ENCODE measurements around the gene C6. TPM values are rescaled to one million over a fixed set of nuclear protein-coding genes. Genes with fewer than 3 reads are reported as not detected.

C6 gene
- total and polyA plus RNA-seq, 12 donors = 0.83 to 6.1 (median 1.8) TPM

DNA sequence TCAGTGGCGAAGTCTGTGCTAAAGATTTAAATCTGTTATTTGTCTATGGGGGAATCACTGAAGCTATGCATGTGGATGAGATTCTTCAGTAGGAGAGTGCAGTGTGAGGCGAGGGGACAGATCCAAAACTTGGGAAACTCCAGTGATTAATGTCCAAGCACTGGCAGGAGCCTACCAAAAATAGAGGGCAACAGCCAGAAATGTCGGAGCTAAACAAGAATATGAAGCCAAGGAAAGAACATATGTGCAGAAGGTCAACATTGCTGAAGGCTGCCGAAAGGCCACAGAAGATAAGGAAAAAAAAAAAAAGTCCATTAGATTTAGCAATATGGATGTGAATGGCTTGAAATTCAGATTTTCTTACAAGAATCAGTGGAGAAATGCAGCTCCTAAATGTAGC lies 61.8 kb downstream of the C6 start:
- WGBS, 4 donors = 37 to 48% (median 42%) methylated on average over 4 of the region's 4 CpGs
- Histone ChIP-seq H3K36me3 (replicated peaks in 1 of 2) (no peaks in the 10 kb centered on the region), H3K4me3 (no peak overlapping the region), H3K27me3 (no peaks in the 10 kb centered on the region), H3K4me1 (replicated peaks in 1 of 2) (no peaks in the 10 kb centered on the region), H3K9me3 (replicated peaks in 1 of 3) (no peaks in the 10 kb centered on the region), H3K27ac (no peak overlapping the region)
- intact Hi-C loops (cut with DNase I) = no loop called here
- no peak for TF ChIP-seq POLR2A (IDR thresholded peaks at IDR 0.05)
- TF ChIP-seq, protein P1, sequence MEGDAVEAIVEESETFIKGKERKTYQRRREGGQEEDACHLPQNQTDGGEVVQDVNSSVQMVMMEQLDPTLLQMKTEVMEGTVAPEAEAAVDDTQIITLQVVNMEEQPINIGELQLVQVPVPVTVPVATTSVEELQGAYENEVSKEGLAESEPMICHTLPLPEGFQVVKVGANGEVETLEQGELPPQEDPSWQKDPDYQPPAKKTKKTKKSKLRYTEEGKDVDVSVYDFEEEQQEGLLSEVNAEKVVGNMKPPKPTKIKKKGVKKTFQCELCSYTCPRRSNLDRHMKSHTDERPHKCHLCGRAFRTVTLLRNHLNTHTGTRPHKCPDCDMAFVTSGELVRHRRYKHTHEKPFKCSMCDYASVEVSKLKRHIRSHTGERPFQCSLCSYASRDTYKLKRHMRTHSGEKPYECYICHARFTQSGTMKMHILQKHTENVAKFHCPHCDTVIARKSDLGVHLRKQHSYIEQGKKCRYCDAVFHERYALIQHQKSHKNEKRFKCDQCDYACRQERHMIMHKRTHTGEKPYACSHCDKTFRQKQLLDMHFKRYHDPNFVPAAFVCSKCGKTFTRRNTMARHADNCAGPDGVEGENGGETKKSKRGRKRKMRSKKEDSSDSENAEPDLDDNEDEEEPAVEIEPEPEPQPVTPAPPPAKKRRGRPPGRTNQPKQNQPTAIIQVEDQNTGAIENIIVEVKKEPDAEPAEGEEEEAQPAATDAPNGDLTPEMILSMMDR (IDR thresholded peaks at IDR 0.05) = no peak
- DNase-seq = peak in 5 of 7 donors; percentile 18 to 53 (median 33)

DNA sequence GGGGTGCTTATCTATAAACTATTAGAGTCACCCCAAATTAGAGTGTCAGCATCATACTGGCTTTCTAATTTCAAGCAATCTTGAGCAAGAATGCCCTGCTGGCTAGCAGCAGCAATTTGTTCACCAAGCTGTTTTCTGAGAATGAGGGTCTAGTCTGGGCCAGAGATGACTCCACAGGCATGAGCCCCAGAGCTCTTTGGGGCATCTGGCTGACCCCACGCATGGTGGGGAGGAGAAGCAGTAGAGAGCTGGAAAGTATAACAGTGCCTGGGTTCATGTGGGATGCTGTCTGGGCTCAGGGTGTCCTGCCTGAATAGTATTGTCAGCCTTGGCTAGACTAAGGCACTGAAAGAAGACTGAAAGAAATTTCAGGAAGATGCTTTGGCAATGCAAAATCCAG lies 64.9 kb downstream of the C6 start:
- H3K4me1 ChIP-seq (replicated peaks in 1 of 2) = no peaks in the 10 kb centered on the region
- H3K27ac ChIP-seq = peak overlapping the region in 1 of 5 donors; percentile 27
- no peak overlapping the region for H3K4me3 ChIP-seq
- DNase-seq = peak in 4 of 7 donors; percentile 3 to 51 (median 13)
- 58 to 85% (median 79%) methylated on average over 1 of the region's 1 CpG; no CpG with 5 or more reads in 1 of the 4 donors for WGBS, 4 donors
- intact Hi-C loops (cut with DNase I) = no loop called here
- no peaks in the 10 kb centered on the region for H3K9me3 ChIP-seq (replicated peaks in 1 of 3)
- TF ChIP-seq POLR2A (IDR thresholded peaks at IDR 0.05) = no peak
- TF ChIP-seq, protein P1 (IDR thresholded peaks at IDR 0.05) = no peak
- H3K36me3 ChIP-seq (replicated peaks in 1 of 2) = no peaks in the 10 kb centered on the region
- no peaks in the 10 kb centered on the region for H3K27me3 ChIP-seq

DNA sequence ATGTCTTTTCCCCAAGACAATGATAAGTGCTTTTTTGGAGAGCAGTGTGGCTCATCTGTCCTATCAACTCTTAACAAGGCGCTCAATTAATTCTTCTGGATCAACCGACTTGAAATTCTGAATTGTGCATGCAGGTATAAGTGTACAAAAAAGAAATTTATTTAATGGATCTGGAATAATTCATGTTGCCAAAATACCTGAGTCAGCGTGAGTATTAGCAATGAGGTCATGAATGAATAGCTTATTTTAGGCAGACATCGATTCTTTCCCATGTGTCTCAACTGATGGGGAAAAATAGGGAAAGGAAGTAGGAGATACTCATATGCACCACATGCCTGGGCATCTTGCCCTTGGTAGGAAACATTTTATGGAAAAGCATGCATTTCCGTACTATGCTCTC lies 68.0 kb downstream of the C6 start:
- no peak for TF ChIP-seq POLR2A (IDR thresholded peaks at IDR 0.05)
- WGBS, 4 donors = 91 to 93% (median 92%) methylated on average over 5 of the region's 5 CpGs
- H3K27ac ChIP-seq = no peak overlapping the region
- no peaks in the 10 kb centered on the region for H3K9me3 ChIP-seq (replicated peaks in 1 of 3)
- H3K4me3 ChIP-seq = no peak overlapping the region
- no peaks in the 10 kb centered on the region for H3K4me1 ChIP-seq (replicated peaks in 1 of 2)
- intact Hi-C loops (cut with DNase I) = no loop called here
- no peak for DNase-seq
- no peaks in the 10 kb centered on the region for H3K27me3 ChIP-seq
- no peaks in the 10 kb centered on the region for H3K36me3 ChIP-seq (replicated peaks in 1 of 2)

DNA sequence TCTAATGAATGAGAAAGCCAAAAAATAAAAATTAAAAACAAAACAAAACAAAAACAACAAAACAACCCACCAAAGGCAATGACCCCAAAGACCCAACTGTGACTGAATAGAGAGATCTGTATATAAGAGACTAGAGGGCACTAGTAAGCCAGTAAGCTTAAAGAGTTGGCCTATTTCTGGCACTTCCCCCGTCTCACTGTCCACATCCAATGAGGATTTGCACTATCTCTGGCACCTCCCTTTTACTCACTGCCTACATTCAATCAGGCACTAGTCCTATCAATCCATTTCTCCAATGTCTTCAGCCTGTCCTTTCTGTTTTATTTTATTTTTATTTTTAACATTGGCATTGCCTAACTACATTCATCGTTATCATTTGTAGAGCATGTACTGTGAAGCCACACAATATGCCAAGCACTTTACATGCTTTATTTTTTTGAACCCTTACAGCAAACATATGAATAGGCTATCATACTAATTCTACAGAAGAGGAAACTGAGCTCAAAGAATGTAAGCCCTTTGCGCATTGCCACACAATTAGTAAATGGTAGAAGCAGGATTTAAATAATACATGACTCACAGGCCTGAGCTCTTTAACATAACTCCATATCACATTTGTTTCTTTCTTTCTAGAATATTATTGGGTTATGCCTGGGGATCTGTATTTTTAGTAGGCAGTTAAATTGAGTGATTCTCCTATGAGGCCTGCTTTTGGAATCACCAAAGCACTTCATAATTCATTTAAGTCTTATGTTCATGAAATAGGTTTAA lies 70.0 kb downstream of the C6 start:
- H3K27ac ChIP-seq = no peak overlapping the region

More for the DNA sequence above, 70.0 kb downstream of the C6 start:
- DNase-seq = no peak
- WGBS, 4 donors = 77 to 100% (median 87%) methylated on average over 3 of the region's 3 CpGs
- H3K27me3 ChIP-seq = no peaks in the 10 kb centered on the region
- TF ChIP-seq, protein P1 (IDR thresholded peaks at IDR 0.05) = no peak
- TF ChIP-seq POLR2A (IDR thresholded peaks at IDR 0.05) = no peak
- intact Hi-C loops (cut with DNase I) = no loop called here
- no peaks in the 10 kb centered on the region for H3K36me3 ChIP-seq (replicated peaks in 1 of 2)
- no peak overlapping the region for H3K4me3 ChIP-seq
- H3K9me3 ChIP-seq (replicated peaks in 1 of 3) = no peaks in the 10 kb centered on the region
- no peaks in the 10 kb centered on the region for H3K4me1 ChIP-seq (replicated peaks in 1 of 2)

Measured in adrenal gland (tissue), 12 donors.